GM19328 (cell line): ENCODE measurements around the gene PAK5.

Experiments used
- ATAC-seq: cut with Tn5 transposase; IDR thresholded peaks from one replicate; pipeline ENCODE4 v1.9.1; 2021; ENCODE audit warnings: mild to moderate bottlenecking, moderate library complexity; ENCODE audit not compliant: unreplicated experiment

Gene PAK5

DNA sequence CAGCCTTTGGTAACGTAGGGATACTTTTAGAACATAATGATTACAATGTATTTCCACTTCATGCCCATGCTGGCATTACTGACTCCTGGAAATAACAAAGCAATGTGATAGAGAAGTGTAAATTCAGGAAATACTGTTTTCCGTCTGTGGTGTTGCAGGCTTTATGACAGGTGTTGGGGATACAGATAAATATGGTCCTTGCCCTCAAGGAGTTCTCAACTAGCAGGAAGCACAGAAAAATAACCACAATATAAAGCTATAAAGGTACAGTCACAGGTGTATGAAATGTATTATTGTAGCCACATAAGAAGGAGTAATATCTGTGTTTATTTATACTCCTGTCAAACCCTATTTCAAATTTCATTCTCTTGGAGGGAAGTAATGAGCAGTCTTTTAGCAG is 337.4 kb downstream of the PAK5 start:
- no peak for ATAC-seq

DNA sequence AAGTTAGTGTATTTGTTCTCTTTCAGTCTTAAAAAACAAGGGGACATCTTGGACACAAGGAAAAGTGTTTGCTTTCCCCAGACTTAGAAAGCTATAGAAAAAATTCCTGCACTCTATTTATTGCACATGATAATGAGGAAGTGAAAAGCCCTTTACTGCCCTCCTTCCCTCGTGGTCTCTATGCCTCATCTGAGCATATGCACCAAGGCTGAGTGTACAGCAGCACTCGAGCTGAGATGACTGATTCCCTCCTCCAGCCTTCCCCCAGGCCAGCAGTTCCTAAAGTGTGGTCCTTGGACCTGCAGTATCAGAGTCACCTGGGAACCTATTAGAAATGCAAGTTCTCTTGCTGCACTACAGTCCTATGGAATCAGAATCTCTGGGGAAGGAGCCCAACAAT is 338.8 kb downstream of the PAK5 start:
- ATAC-seq = peak; percentile 66

DNA sequence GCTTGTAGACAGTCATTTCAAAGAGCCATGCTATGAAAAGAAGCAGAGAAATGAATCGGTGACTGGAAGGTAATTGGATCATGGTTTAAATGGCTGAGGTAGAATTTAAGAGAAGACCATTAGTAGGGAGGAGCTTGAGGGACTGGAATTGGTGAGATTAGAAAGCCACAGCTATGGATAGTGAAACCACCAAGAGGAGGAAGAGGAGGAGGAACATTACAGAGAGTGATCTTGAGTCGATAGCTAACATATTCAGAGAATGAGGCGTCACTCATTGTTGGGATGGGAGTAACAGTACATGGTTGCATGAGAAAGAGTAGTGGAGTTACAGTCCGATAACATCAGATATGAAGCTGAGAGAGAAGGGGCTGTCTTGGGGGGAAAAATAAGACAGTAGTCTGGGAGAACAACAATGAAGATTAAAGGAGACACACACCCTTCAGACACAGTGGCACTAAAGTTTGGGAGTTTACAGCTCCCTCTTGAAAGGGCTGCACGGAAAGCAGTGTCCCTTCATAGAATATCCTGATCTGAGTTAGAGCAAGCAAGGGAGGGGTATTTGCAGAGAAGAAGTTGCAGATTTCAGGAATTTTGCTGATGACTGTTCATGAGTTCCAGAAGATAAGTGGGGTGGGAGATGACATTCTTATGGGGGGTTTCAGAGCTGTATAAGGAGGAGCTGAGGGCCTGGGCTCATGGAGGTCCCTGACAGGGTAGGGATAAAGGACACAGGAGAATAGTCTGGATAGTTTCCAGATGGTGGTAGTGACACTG is 339.6 kb downstream of the PAK5 start:
- ATAC-seq = no peak

DNA sequence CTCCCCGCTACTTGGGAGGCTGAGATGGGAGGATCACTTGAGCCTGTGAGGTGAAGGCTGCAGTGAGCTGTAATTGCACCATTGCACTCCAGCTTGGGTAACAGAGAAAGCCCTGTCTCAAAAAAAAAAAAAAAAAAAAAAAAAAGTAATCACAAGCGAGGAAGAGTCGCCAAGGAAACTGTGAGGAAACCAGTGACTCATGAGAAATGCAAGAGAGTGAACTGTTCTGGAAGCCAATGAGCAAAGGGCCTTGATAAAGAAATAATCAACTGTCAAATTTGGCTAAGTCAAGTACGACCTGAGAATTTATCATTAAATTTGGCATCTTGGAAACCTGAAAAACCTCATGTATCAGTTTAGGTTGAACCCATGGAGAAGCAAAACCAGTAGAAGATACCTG is 340.6 kb downstream of the PAK5 start:
- no peak for ATAC-seq

DNA sequence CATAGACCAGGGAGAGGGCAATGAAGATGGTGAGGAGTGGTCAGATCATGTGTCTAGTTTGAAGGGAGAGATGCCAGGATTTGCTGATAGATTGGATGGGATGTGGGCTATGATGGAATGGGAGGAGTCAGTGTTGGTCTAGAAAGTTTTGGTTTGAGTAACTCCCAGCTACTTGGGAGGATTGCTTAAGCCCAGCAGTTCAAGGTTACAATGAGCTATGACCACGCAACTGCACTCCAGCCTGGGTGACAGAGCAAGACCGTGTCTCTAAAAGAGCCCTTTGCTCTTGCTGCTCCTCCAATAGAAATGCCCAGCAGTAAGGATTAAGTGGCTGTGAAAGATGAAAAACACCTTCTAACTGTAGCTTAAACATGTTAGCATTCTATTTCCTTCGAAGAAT is 342.7 kb downstream of the PAK5 start:
- ATAC-seq = no peak

DNA sequence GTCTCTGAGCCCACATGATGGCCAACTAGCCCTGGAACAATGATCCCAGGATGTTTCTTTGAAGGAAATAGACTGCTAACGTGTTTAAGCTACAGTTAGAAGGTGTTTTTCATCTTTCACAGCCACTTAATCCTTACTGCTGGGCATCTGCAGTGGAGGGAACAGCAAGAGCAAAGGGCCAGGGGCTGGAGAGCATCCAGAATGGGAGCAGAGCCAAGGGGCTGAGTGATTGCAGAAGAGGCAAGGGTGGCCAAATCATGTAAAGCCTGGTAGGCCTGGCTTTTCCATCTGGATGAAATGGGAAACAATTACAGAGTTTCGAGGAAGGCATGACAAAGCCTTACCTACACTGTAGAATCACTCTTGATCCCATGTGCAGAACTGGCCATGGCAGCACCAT is 343.2 kb downstream of the PAK5 start:
- no peak for ATAC-seq

DNA sequence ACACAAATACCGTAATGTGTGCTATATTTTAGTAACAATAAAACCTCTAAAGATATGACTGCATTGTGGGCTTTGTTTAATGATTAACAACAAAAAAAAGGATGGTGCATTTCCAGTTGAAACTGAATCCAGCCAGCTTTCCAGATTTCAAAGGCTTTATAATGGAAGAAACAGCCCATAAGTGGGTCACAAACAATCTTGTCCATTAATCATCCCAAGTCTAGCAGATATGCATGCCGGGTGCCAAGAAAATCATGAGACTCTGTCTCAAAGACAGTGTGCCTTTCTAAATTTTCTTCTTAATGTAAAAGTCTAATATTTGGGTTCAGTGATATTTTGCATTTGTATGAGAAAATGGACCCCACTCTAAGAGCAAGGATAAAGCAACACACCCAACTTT is 345.1 kb downstream of the PAK5 start:
- no peak for ATAC-seq

DNA sequence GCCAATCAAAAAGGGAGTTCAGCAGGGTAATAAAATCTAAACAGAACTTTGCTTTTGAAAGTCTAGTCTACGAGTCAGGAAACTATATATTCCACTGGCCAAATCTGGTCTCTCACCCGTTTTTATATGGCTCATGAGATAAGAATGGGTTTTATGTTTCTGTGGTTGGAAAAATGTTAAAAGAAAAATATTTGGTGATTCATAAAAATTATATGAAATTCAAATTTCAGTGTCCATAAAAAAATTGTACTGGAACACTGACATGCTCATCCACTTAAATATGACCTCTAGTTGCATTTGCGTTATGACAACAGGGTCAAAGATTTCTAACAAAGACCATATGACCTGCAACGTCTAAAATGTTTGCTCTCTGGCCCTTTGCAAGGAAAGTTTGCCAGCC is 346.8 kb downstream of the PAK5 start:
- ATAC-seq = no peak

DNA sequence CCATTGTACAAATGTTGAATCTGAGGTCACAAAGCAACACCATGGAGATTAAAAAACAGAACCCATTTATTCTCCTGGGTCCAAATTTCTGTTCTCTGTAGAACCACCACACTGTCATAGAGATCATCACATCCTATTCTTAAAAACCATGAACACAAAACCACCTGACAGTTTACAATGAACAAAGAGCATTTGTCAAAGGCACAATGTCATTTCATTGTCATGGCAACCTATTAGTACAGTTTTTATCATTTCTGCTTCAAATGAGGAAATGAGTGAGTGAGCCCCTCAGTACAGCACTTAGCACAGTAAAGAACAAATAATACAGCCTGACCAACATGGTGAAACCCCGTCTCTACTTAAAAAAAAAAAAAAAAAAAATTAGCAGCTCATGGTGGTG is 347.6 kb downstream of the PAK5 start:
- ATAC-seq = no peak

DNA sequence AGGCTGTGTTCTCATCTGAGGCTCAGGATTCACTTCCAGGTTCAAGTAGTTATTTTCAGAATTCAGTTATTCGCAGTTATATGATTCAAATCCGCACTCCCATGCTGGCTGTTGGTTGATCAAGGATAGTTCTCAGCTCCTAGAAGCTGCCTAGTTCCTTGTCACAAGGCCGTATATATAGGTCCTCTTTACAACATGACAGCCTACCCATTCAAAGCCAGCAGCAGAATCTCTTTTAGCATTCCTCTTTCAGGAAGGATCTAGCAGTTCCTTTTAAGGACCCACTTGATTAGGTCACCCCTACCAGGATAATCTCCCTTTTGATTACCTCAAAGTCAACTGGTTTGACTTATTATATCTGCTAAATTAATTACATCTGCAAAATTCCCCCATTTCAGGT is 348.2 kb downstream of the PAK5 start:
- ATAC-seq = no peak

DNA sequence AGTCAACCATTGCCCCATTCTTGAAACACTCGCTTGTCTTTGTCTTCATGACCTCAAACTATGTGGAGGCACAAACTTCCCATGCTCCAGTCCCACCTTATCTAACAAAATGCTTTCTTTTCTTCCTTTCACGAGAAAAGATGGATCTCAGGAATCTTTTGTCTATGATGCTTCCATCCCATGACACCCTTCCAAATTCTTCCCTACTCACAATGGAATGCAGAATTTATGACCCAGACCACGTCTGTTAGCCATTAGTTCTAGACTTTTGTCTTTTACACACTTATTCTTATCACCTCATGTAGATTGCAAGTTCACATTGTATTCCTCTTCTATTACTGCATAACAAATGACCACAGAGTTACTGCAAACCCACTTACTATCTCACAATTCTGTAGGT is 348.7 kb downstream of the PAK5 start:
- ATAC-seq = no peak

DNA sequence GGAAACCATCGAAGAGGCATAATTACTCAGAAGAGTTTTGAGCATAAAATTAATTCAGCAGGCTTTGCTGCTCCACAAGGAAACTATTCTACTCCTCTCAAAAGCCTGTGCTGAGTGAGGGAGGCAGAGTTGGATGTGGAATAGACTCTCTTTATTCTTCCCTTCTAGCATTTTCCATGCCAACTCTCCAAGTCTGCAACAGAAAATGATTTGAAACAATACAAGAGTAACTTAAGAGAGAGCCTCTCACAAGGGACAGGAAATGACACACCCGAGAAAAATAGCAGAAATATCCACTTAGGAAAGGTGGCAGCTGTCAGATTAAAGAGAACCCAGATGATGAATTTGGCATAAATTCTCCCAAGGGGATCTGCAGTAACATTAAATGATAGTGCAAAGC is 350.8 kb downstream of the PAK5 start:
- no peak for ATAC-seq
